Subcutaneous abdominal adipose tissue (tissue), 5 donors: ENCODE measurements around the gene GALNT18.

ENCODE experiments used
- H3K27ac ChIP-seq: one replicate; pipeline ENCODE4 v1.7.0; 2013; ENCODE audit warnings: low read depth, mild to moderate bottlenecking, inconsistent platforms, low read length, moderate library complexity
- H3K27me3 ChIP-seq, 5 donors: one replicate each; pipeline ENCODE4 v1.7.0; 2013; ENCODE audit warnings: low read length in 5 of 5, inconsistent platforms in 1 of 5; ENCODE audit not compliant: control insufficient read depth in 5 of 5, insufficient read depth in 4 of 5
- H3K36me3 ChIP-seq, 5 donors: one replicate each; pipeline ENCODE4 v1.7.0; 2013; ENCODE audit warnings: low read length in 5 of 5; ENCODE audit not compliant: control insufficient read depth in 5 of 5, insufficient read depth in 5 of 5
- H3K4me1 ChIP-seq, 5 donors: one replicate each; pipeline ENCODE4 v1.7.0; 2013; ENCODE audit warnings: low read length in 5 of 5, mild to moderate bottlenecking in 3 of 5, moderate library complexity in 1 of 5; ENCODE audit not compliant: control insufficient read depth in 5 of 5, insufficient read depth in 5 of 5
- H3K4me3 ChIP-seq, 5 donors: one replicate each; pipeline ENCODE4 v1.7.0; 2013; ENCODE audit warnings: low read length in 5 of 5, low read depth in 1 of 5
- H3K9ac ChIP-seq, 5 donors: one replicate each; pipeline ENCODE4 v1.7.0; 2013; ENCODE audit warnings: low read length in 5 of 5, mild to moderate bottlenecking in 4 of 5, moderate library complexity in 3 of 5
- H3K9me3 ChIP-seq, 5 donors: one replicate each; pipeline ENCODE4 v1.7.0; 2013; ENCODE audit warnings: low read length in 5 of 5; ENCODE audit not compliant: control insufficient read depth in 5 of 5
- donor health status: healthy.
- donor health status: healthy.
- donor health status: healthy.
- donor health status: healthy.
- donor health status: healthy.

GALNT18 gene

DNA sequence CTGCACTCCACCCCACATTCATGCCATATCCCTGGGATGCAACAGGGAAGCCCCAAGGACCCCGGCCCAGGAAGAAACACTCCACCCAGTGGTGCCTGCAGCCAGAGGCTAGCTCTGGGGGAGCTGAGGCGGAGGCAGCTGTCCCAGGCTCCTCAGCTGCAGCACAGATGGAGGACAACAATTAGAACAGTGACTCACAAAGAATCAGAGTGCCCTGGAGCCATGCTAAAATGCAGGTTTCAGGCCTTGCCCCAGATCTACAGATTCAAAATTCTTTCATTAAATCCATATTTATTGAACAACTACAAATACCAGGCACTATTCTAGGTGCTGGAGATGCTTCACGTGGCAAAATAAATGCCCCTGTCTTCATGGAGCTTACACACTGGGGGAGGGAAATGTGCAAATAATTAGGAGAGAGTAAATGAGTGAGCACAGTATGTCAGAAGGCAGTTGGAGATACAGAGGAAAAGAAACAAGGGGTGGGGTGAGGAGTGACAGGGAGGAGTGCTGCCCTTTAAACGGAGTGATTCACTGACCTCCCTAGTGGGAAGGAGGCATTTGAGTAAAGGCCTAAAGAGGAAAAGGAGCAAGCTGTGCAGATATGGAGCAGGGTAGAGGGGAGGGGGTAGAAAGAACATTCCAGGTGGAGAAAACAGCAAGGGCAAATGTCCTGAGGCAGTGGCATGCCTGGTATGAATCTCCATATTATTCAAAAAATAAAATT, 195.4 kb downstream of the GALNT18 start:
- H3K4me3 ChIP-seq: no peak overlapping the region
- H3K9ac ChIP-seq: no peak overlapping the region
- peaks cover 0 to 5% (median 0%) of the 10 kb centered on the region in 5 donors for H3K27me3 ChIP-seq
- peaks cover 0 to 29% (median 2%) of the 10 kb centered on the region in 5 donors for H3K4me1 ChIP-seq
- no peak overlapping the region for H3K27ac ChIP-seq
- H3K36me3 ChIP-seq: no peaks in the 10 kb centered on the region
- no peaks in the 10 kb centered on the region for H3K9me3 ChIP-seq

DNA sequence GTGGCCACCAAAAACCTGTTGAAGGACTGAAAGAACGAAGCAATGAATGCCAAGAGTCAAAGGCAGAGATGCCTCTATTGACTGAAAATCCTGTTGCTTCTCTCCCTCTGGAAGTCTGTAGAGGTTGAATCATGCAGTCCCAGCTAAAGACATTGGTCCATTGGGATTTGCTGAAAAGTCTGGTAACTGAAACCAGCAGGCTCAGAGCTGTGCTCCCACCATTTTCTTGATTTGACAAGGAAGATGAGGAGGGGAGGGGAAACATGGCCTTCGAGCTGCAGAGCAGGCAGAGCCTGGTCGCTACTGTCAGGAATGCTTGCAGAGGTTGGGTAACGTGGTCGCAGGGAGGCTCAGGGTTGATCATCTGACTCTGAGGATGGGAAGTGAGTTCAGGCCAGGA, 196.0 kb downstream of the GALNT18 start:
- no peak overlapping the region for H3K4me3 ChIP-seq
- H3K27me3 ChIP-seq: peaks cover 0 to 8% (median 0%) of the 10 kb centered on the region in 5 donors
- H3K27ac ChIP-seq: no peak overlapping the region
- no peaks in the 10 kb centered on the region for H3K36me3 ChIP-seq
- no peaks in the 10 kb centered on the region for H3K9me3 ChIP-seq
- H3K4me1 ChIP-seq: peaks cover 0 to 34% (median 3%) of the 10 kb centered on the region in 5 donors
- H3K9ac ChIP-seq: no peak overlapping the region

DNA sequence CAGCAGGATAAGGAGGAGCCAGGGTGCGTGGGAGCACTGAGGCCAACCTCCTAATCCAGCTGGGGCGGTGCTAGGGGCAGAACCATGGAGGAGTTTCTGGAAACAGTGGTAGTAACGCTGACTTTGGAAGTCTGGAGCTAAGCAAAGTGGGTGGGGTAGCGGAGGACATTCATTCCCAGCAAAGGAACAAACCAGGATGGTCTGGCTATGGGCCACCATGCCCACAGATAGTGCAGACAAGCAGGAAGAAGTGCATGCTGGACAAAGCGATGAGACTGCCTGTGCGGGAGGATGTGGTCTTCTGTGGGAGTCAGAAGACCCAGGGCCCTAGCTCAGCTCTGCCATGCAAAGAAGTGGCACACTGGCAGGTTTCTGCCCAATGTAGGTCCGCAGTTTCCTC, 197.1 kb downstream of the GALNT18 start:
- no peak overlapping the region for H3K4me3 ChIP-seq
- H3K27ac ChIP-seq: no peak overlapping the region
- H3K4me1 ChIP-seq: peaks cover 0 to 46% (median 4%) of the 10 kb centered on the region in 5 donors
- H3K36me3 ChIP-seq: no peaks in the 10 kb centered on the region
- no peak overlapping the region for H3K9ac ChIP-seq
- no peaks in the 10 kb centered on the region for H3K9me3 ChIP-seq
- H3K27me3 ChIP-seq: peaks cover 0 to 14% (median 0%) of the 10 kb centered on the region in 5 donors

DNA sequence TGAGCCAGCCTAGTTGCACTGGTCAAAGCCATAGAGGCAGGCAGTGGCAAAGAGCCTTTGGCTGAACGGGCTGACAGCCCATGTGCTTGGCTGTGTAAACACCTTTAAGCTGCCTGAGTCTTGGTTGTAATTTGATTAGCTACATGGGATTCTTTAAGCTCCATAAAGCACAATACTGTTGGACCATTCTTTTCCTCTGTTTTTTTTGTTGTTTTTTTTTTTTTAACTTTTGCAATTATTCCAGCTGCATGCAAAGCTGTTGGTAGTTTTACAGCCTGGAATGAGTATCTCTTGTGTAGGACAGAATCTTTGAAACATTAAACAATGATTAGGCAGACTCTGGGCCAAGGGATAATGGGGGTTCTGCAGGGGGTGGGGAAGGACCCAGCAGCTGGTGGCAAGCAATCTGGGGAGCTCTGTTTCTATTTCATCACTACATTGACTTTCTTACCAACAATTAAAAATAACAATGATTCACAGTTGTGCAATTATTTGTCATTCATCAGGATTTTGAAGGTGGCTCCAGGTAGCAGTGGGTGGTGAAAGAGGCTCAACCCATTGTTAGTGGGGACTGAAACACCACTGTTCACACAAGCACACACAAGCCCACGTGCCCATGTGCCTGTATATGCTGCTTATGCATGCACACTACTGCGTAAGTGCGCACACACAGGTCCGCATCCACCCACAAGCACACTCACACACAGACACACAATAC, 199.2 kb downstream of the GALNT18 start:
- no peak overlapping the region for H3K4me3 ChIP-seq

DNA sequence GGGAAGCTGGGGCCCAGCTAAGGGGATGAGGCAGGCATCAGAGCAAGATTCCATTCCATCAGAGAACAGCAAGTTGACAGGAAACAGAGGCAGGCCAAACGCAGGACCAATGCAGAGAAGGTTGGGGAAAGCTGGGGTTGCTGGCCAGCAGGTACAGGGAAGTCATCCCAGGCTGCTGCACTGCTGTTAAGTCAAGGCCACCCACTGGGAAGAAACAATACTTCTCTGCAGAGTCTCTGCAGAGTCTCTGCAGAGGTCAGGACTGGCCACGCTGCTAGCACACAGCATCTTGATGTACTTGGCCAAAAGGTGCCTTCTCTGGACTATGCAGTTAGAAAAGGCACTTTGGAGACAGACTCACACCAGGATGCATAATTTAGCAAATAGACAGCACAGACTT, 200.3 kb downstream of the GALNT18 start:
- Histone ChIP-seq H3K9ac (no peak overlapping the region), H3K4me3 (no peak overlapping the region), H3K4me1 (peaks cover 0 to 32% (median 4%) of the 10 kb centered on the region in 5 donors), H3K27ac (no peak overlapping the region), H3K36me3 (no peaks in the 10 kb centered on the region), H3K9me3 (no peaks in the 10 kb centered on the region), H3K27me3 (peaks cover 0 to 18% (median 0%) of the 10 kb centered on the region in 5 donors)

More for the DNA sequence above, 199.2 kb downstream of the GALNT18 start:
- Histone ChIP-seq H3K36me3 (no peaks in the 10 kb centered on the region), H3K27me3 (peaks cover 0 to 18% (median 0%) of the 10 kb centered on the region in 5 donors), H3K27ac (no peak overlapping the region), H3K9ac (no peak overlapping the region), H3K9me3 (no peaks in the 10 kb centered on the region), H3K4me1 (peaks cover 0 to 36% (median 4%) of the 10 kb centered on the region in 5 donors)

DNA sequence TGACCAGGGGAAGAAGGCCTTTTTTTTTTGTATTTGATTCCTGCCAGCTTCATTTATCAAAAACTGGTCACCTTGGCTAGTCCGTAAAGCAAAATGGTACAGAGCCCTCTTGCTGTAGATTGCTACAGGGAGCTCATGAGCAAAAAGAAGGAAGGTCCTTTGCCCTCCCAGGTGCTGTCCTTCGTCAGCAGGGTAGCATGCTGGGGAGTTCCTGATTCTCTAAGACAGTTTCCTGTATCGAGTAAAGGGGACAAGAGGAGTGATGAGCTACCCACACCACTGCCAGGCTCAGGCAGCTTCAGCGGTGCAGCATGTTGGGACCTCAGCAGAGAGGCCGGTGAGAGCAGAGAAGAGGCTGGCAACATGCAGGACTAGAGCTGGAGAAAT, 200.9 kb downstream of the GALNT18 start:
- Histone ChIP-seq H3K27me3 (peaks cover 0 to 18% (median 0%) of the 10 kb centered on the region in 5 donors), H3K27ac (no peak overlapping the region), H3K4me1 (peaks cover 0 to 34% (median 4%) of the 10 kb centered on the region in 5 donors), H3K9me3 (no peaks in the 10 kb centered on the region), H3K4me3 (no peak overlapping the region), H3K36me3 (no peaks in the 10 kb centered on the region), H3K9ac (no peak overlapping the region)

DNA sequence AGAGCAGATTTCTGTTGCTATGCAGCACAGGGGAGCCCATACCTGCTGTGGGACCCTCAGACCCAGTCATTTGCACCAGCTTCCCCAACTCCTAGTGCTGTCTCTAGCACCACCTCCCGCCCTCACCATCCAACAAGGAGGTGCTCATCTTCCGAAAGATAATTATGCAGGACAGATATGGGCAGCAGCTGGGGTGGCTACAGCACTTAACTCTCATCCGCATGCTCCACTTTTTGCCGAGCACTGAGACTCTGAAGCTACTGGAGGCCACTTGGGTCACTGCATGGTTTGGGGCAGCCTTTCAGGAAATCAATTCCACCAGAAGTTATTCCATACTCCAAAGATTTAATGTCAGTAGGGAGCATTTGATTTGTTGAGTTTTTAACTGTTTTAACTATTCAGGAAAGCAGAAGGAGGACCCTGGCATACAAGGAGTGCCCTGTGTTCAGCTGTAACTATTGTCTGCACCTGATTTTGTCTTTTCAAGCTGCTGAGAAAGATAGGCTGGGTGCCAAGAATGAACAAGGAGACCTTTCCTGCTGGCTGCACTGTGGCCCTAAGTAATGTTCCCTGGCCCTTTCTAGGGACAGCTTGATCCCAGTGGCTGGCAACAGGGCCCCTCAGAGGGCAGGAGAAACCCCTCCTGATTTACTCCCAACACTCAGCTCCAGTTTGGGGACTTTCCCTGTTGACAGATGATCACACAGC, 201.5 kb downstream of the GALNT18 start:
- Histone ChIP-seq H3K9ac (no peak overlapping the region), H3K27me3 (peaks cover 0 to 18% (median 0%) of the 10 kb centered on the region in 5 donors), H3K4me1 (peaks cover 0 to 37% (median 5%) of the 10 kb centered on the region in 5 donors), H3K36me3 (no peaks in the 10 kb centered on the region), H3K27ac (no peak overlapping the region), H3K9me3 (no peaks in the 10 kb centered on the region), H3K4me3 (no peak overlapping the region)

DNA sequence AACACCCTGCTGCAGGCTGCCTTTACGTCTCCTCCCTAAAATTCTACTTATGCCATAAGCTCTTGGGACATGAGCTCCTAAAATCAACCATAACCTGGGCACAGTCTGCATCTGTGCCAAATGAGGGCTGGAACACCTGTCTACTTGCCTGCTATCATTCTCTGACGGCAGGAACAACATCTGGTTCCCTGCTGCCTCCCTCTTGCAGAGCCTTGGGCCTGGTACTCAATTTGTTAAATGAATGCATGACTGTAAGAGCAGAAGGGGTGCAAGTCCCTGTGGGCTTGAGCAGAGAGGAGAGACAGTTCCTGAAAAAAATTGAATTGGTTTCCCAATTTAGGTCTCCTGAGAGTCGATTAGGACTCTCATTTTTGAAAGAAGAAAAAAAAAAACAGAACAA, 202.1 kb downstream of the GALNT18 start:
- Histone ChIP-seq H3K36me3 (no peaks in the 10 kb centered on the region), H3K4me3 (no peak overlapping the region), H3K9ac (no peak overlapping the region), H3K9me3 (no peaks in the 10 kb centered on the region), H3K4me1 (peaks cover 0 to 37% (median 5%) of the 10 kb centered on the region in 5 donors), H3K27me3 (peaks cover 0 to 18% (median 0%) of the 10 kb centered on the region in 5 donors), H3K27ac (no peak overlapping the region)

DNA sequence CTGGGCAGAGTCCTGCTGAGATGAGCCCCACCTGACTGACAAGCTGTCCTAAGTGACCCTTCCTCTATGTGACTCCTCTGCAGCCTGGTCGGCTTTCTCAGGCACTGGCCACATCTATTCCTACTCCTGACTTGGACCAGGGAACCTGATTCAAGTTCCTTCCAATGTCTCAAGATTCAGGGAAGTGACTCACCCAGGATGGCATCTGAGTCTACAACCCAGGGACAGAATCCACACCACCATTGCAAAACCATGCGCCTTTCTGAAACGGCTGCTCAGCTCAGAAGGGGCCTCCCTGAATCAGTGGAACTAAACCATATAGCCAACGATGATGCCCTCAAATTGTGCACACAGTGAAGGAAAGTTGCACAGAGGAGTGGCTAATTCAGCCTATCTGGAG, 204.9 kb downstream of the GALNT18 start:
- Histone ChIP-seq H3K27me3 (peaks cover 0 to 16% (median 0%) of the 10 kb centered on the region in 5 donors), H3K27ac (no peak overlapping the region), H3K4me1 (peaks cover 0 to 37% (median 5%) of the 10 kb centered on the region in 5 donors), H3K9me3 (no peaks in the 10 kb centered on the region), H3K9ac (no peak overlapping the region), H3K4me3 (no peak overlapping the region), H3K36me3 (no peaks in the 10 kb centered on the region)

DNA sequence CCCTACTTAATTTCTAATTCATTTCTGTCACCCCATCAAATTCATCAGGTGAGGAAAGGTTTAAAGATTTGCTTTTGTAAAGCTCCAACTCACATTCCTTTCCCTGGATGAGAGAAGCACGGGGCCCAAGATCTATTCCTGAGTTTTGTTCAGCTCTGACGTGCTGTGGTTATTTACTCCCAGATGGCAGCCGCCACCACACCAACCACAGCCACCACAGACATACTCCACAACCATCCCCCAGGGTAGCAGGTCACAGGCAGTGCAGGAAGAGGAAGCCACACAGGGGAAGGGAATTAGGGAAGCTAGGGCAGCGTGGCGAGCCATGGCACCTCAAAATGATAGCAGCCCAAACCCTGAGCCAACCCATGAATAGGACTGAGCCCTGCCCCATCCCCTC, 205.3 kb downstream of the GALNT18 start:
- Histone ChIP-seq H3K9me3 (no peaks in the 10 kb centered on the region), H3K36me3 (no peaks in the 10 kb centered on the region), H3K9ac (no peak overlapping the region), H3K27ac (no peak overlapping the region), H3K27me3 (peaks cover 0 to 16% (median 0%) of the 10 kb centered on the region in 5 donors), H3K4me3 (no peak overlapping the region), H3K4me1 (peaks cover 0 to 35% (median 5%) of the 10 kb centered on the region in 5 donors)
